ENCODE results near the gene ANKRD9. TPM values are rescaled to one million over a fixed set of nuclear protein-coding genes. Genes with fewer than 3 reads are reported as not detected.
A peak's percentile ranks its signal among the peaks of the same experiment; 100 is the strongest.

ANKRD9 gene
- total RNA-seq, 1 donor from 2014 or later = 22.4 TPM

GRCh38 chr14:102493096-102493495, 16.5 kb downstream of the ANKRD9 start:
- Histone ChIP-seq H3K27ac (no peak overlapping the region), H3K36me3 (peaks cover 3% of the 10 kb centered on the region), H3K9me3 (no peaks in the 10 kb centered on the region), H3K27me3 (no peaks in the 10 kb centered on the region), H3K4me3 (no peak overlapping the region), H3K4me1 (no peaks in the 10 kb centered on the region)
- DNase-seq (peak; percentile 54), ATAC-seq (no peak)
- no peak for TF ChIP-seq CTCF (IDR thresholded peaks at IDR 0.05)
- intact Hi-C loops (cut with DNase I) = no loop called here

- Histone ChIP-seq H3K27ac (no peak overlapping the region), H3K9me3 (no peaks in the 10 kb centered on the region), H3K4me1 (no peaks in the 10 kb centered on the region), H3K4me3 (no peak overlapping the region), H3K27me3 (no peaks in the 10 kb centered on the region), H3K36me3 (no peaks in the 10 kb centered on the region)
- no peak for TF ChIP-seq CTCF (IDR thresholded peaks at IDR 0.05)
- DNase-seq (peak; percentile 54), ATAC-seq (no peak)
- intact Hi-C loops (cut with DNase I) = no loop called here
Observed at GRCh38 chr14:102492531-102492910, 17.1 kb downstream of the ANKRD9 start.

DNA sequence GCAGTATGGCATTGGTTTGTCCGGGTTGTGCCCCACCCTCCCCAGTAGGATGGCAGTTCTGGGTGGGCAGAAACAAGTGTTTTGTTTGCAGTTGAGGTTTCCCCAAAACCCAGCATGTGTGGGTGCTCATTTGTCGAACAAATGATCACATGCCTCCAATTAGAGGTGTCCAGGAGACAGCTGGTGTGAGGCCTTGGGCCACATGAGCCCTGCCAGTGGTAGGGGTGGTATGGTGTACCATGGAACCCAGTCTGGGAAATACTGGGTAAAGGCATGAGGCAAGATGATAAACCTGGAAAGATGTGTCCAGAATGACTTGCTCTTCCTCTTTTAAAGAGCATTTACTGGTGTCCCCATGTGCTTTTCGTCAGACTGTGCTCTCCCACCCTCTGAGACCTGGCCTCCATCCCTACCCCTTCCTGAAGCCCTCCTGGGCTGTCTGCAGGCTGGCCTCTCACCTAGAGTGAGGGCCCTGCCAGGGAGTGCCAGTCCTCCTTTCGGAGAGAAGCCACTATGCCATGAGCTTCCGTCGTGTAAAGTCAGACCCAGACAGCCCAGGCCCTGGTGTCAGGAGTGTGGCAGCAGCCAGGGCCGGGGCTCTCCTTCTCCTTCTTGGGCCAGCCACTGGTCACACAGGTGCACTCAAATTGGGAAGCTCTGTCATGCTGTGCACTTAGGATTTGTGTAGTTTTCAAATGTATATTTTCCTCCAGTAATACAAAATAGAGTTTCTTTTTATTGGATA, 17.6 kb downstream of the ANKRD9 start:
- peak; percentile 25 for DNase-seq
- ATAC-seq = no peak

DNA sequence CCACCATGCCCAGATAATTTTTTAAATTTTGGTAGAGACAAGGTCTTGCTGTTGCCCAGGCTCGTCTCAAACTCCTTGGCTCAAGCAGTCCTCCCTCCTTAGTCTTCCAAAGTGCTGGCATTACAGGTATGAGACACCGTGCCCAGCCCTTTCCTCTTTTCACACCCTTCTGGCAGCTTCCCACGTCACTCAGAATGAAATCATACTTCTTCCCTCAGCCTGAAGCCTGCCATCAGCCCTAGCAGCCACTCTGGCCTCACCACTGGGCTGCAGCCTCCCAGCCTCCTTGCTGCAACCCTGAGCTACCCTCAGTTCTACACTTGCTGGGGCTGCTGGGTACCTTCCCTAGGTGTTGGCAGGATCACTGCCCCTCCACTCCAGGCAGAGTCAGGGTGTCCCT, 18.2 kb downstream of the ANKRD9 start:
- Histone ChIP-seq H3K9me3 (no peaks in the 10 kb centered on the region), H3K4me3 (no peak overlapping the region), H3K4me1 (no peaks in the 10 kb centered on the region), H3K36me3 (no peaks in the 10 kb centered on the region), H3K27me3 (no peaks in the 10 kb centered on the region), H3K27ac (no peak overlapping the region)
- intact Hi-C loops (cut with DNase I) = no loop called here
- no peak for DNase-seq
- peak; percentile 27 for ATAC-seq
- TF ChIP-seq CTCF (IDR thresholded peaks at IDR 0.05) = no peak

More for the DNA sequence above, 17.6 kb downstream of the ANKRD9 start:
- no peak for TF ChIP-seq CTCF (IDR thresholded peaks at IDR 0.05)
- intact Hi-C loops (cut with DNase I) = no loop called here
- Histone ChIP-seq H3K27me3 (no peaks in the 10 kb centered on the region), H3K36me3 (no peaks in the 10 kb centered on the region), H3K4me3 (no peak overlapping the region), H3K27ac (no peak overlapping the region), H3K9me3 (no peaks in the 10 kb centered on the region), H3K4me1 (no peaks in the 10 kb centered on the region)

DNA sequence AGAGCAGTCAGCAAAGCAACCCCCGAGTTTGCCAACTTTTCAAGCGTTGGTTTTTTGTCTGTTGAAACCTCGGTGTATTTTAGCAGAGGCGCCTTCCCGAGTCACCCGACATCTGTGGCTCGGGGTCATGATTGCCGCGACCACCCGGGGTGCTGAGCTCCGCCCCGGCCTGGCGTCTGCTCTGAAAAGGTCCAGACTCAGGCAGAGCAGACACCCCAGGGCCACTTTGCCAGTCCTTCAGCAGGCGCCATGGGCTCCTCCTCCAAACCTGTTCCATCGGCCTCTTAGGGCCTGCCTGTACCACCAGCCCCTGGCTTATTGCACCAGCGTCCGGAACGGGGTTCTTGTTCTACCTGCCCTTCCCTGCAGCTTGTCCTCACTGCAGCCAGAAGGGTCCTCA, 19.1 kb downstream of the ANKRD9 start:
- DNase-seq = peak; percentile 58
- Histone ChIP-seq H3K4me1 (no peaks in the 10 kb centered on the region), H3K27ac (no peak overlapping the region), H3K36me3 (no peaks in the 10 kb centered on the region), H3K9me3 (no peaks in the 10 kb centered on the region), H3K27me3 (no peaks in the 10 kb centered on the region), H3K4me3 (no peak overlapping the region)
- no peak for TF ChIP-seq CTCF (IDR thresholded peaks at IDR 0.05)
- ATAC-seq = no peak
- intact Hi-C loops (cut with DNase I) = no loop called here

DNA sequence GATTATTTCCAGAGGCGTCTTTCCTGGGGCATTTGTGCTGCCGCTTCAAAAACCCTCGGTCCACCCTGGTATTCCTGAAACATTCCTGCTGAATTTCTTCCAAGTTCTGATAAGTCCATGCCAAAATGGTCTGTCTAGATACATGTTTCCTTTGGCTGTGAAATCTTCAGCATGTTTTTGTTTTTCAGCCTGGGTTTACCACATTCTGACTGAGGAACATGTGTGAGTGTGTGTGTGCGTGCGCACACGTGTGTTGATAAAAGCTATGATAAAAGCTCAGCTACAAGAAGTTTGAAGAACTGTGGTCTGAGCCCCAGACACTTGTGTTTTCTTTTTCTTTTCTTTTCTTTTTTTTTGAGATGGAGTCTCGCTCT, 22.4 kb downstream of the ANKRD9 start:
- H3K27ac ChIP-seq = no peak overlapping the region
- intact Hi-C loops (cut with DNase I) = no loop called here

More for the DNA sequence above, 22.4 kb downstream of the ANKRD9 start:
- no peak for TF ChIP-seq CTCF (IDR thresholded peaks at IDR 0.05)
- no peak for ATAC-seq
- no peaks in the 10 kb centered on the region for H3K4me1 ChIP-seq
- no peak overlapping the region for H3K4me3 ChIP-seq
- H3K9me3 ChIP-seq = no peaks in the 10 kb centered on the region
- DNase-seq = no peak
- no peaks in the 10 kb centered on the region for H3K36me3 ChIP-seq
- H3K27me3 ChIP-seq = no peaks in the 10 kb centered on the region
